Astrocyte (in vitro differentiated cells and primary cell): ENCODE measurements around the gene PDE1A. TPM values are rescaled to one million over a fixed set of nuclear protein-coding genes. Genes with fewer than 3 reads are reported as not detected.
A peak's percentile ranks its signal among the peaks of the same experiment; 100 is the strongest.

Source experiments
- DNase-seq: peaks from one replicate; pipeline ENCODE4 v3.0.0-alpha.2; 2010; ENCODE audit warnings: low read depth
- FAIRE-seq: peaks from 2 replicates; lab custom pipeline; 2011; peaks lifted over from hg19 to GRCh38; lab: Jason Lieb, UNC
- H2AFZ ChIP-seq: 2 replicates; pipeline ENCODE4 v1.6.0; 2012; ENCODE audit warnings: low read depth, low read length, inconsistent platforms
- H3K27ac ChIP-seq: 2 replicates; pipeline ENCODE4 v1.5.1; 2011; ENCODE audit warnings: low read depth, low read length, inconsistent platforms
- H3K27me3 ChIP-seq: 2 replicates; pipeline ENCODE4 v1.6.0; 2011; ENCODE audit warnings: low read length, inconsistent platforms; ENCODE audit not compliant: insufficient read depth
- H3K36me3 ChIP-seq: 2 replicates; pipeline ENCODE4 v1.5.1; 2011; ENCODE audit warnings: low read length, inconsistent platforms; ENCODE audit not compliant: insufficient read depth
- H3K4me1 ChIP-seq: 2 replicates; pipeline ENCODE4 v1.5.1; 2011; ENCODE audit warnings: low read length, inconsistent platforms; ENCODE audit not compliant: insufficient read depth
- H3K4me2 ChIP-seq: 2 replicates; pipeline ENCODE4 v1.6.0; 2012; ENCODE audit warnings: low read length, inconsistent platforms
- H3K4me3 ChIP-seq: 2 replicates; pipeline ENCODE4 v1.5.1; 2011; ENCODE audit warnings: low read depth, mild to moderate bottlenecking, low read length, inconsistent platforms; ENCODE audit not compliant: insufficient read depth
- H3K79me2 ChIP-seq: 2 replicates; pipeline ENCODE4 v1.6.0; 2012; ENCODE audit warnings: mild to moderate bottlenecking, low read length, inconsistent platforms; ENCODE audit not compliant: insufficient read depth
- H3K9ac ChIP-seq: 2 replicates; pipeline ENCODE4 v1.6.0; 2012; ENCODE audit warnings: mild to moderate bottlenecking, low read length, inconsistent platforms
- H3K9me3 ChIP-seq: 2 replicates; pipeline ENCODE4 v1.5.1; 2012; ENCODE audit warnings: low read depth, mild to moderate bottlenecking, low read length, inconsistent platforms; ENCODE audit not compliant: insufficient read depth
- H4K20me1 ChIP-seq: 2 replicates; pipeline ENCODE4 v1.6.0; 2012; ENCODE audit warnings: low read length, inconsistent platforms; ENCODE audit not compliant: insufficient read depth
- H3K27ac Mint-ChIP-seq: one replicate; pipeline ENCODE4 v1.8.0; 2021; ENCODE audit warnings: mild to moderate bottlenecking, mixed read lengths; ENCODE audit not compliant: unreplicated experiment
- H3K27me3 Mint-ChIP-seq: one replicate; pipeline ENCODE4 v1.8.0; 2021; ENCODE audit warnings: low read depth, mixed read lengths; ENCODE audit not compliant: unreplicated experiment
- H3K36me3 Mint-ChIP-seq: one replicate; pipeline ENCODE4 v1.8.0; 2021; ENCODE audit warnings: low read depth, mixed read lengths; ENCODE audit not compliant: unreplicated experiment
- H3K4me1 Mint-ChIP-seq: one replicate; pipeline ENCODE4 v1.8.0; 2021; ENCODE audit warnings: low read depth, mixed read lengths; ENCODE audit not compliant: unreplicated experiment
- H3K4me3 Mint-ChIP-seq: one replicate; pipeline ENCODE4 v1.8.0; 2021; ENCODE audit warnings: mild to moderate bottlenecking, moderate library complexity, mixed read lengths; ENCODE audit not compliant: unreplicated experiment
- H3K9me3 Mint-ChIP-seq: one replicate; pipeline ENCODE4 v1.8.0; 2021; ENCODE audit warnings: mild to moderate bottlenecking, mixed read lengths; ENCODE audit not compliant: unreplicated experiment
- EZH2 ChIP-seq: IDR thresholded peaks from 2 replicates; pipeline ENCODE4 v1.6.1; 2012; ENCODE audit warnings: mild to moderate bottlenecking, low read length, inconsistent platforms; ENCODE audit not compliant: insufficient read depth
- total RNA-seq: library from RNA; stranded (reverse); gene quantifications from 2 replicates; pipeline ENCODE4 v1.2.1, GENCODE V29; 2021
- TF ChIP-seq, protein P1 (sequence below): IDR thresholded peaks from 2 replicates; pipeline ENCODE4 v1.5.1; 2011; ENCODE audit warnings: low read depth, mild to moderate bottlenecking, inconsistent platforms, low read length, moderate library complexity; ENCODE audit not compliant: insufficient read depth

The PDE1A gene
- total RNA-seq, 1 donor from 2014 or later = 0.32 TPM

DNA sequence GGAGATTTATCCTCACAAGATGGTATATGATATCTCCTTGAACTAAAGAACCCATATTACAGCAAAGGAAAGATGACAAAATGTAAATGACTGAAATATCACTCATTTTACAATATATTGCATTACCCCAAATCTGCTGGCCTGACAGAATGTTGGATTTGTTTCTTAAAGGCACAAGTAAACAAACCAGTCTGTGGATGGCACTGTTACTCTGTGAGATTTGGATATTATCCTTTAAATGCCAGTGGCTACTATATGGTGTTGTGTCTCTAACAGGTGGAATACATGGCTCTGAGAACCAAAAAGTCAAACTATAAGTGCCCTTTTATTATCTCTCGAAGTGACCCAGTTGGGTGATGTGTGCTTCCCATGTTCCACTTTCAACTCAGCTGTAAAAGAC is 125.7 kb downstream of the PDE1A start:
- Histone ChIP-seq H3K27ac (no peak overlapping the region), H3K4me3 (no peak overlapping the region), H2AFZ (no peak overlapping the region), H3K36me3 (no peaks in the 10 kb centered on the region), H4K20me1 (no peaks in the 10 kb centered on the region), H3K9me3 (no peaks in the 10 kb centered on the region), H3K4me2 (no peak overlapping the region), H3K4me1 (peaks cover 14% of the 10 kb centered on the region), H3K27me3 (no peaks in the 10 kb centered on the region), H3K79me2 (no peaks in the 10 kb centered on the region), H3K9ac (no peak overlapping the region)
- TF ChIP-seq, protein P1, sequence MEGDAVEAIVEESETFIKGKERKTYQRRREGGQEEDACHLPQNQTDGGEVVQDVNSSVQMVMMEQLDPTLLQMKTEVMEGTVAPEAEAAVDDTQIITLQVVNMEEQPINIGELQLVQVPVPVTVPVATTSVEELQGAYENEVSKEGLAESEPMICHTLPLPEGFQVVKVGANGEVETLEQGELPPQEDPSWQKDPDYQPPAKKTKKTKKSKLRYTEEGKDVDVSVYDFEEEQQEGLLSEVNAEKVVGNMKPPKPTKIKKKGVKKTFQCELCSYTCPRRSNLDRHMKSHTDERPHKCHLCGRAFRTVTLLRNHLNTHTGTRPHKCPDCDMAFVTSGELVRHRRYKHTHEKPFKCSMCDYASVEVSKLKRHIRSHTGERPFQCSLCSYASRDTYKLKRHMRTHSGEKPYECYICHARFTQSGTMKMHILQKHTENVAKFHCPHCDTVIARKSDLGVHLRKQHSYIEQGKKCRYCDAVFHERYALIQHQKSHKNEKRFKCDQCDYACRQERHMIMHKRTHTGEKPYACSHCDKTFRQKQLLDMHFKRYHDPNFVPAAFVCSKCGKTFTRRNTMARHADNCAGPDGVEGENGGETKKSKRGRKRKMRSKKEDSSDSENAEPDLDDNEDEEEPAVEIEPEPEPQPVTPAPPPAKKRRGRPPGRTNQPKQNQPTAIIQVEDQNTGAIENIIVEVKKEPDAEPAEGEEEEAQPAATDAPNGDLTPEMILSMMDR = no peak
- TF ChIP-seq EZH2 = no peak
- Mint-ChIP-seq H3K4me3 (no peak overlapping the region), H3K27me3 (no peaks in the 10 kb centered on the region), H3K9me3 (no peaks in the 10 kb centered on the region), H3K4me1 (no peaks in the 10 kb centered on the region), H3K27ac (no peak overlapping the region), H3K36me3 (no peaks in the 10 kb centered on the region)
- DNase-seq = no peak
- FAIRE-seq = no peak

DNA sequence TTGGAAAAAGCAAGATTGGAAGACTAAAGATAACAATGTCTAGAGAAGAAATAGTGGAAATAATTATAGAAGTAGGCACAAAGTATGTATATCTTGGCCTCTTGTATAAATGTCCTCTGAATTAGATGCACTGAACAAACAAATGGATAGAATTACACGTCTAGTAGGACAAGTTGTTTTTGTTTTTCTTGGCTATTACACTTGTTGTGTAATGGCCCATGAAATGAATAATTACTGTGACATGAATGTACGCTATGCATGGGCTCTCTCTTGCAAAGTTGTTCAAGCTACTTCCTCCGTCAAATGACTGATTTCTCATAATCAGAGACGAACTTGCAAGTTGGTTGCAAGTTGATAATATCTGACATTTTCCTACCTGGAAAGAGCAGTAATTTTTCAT is 126.2 kb downstream of the PDE1A start:
- Histone ChIP-seq H3K36me3 (no peaks in the 10 kb centered on the region), H3K4me2 (no peak overlapping the region), H4K20me1 (no peaks in the 10 kb centered on the region), H3K79me2 (no peaks in the 10 kb centered on the region), H3K27me3 (no peaks in the 10 kb centered on the region), H3K27ac (no peak overlapping the region), H3K4me1 (peaks cover 14% of the 10 kb centered on the region), H2AFZ (no peak overlapping the region), H3K9me3 (no peaks in the 10 kb centered on the region), H3K9ac (no peak overlapping the region), H3K4me3 (no peak overlapping the region)
- H3K27me3 Mint-ChIP-seq = no peaks in the 10 kb centered on the region
- H3K36me3 Mint-ChIP-seq = no peaks in the 10 kb centered on the region
- peak; percentile 61 for DNase-seq
- no peak overlapping the region for H3K27ac Mint-ChIP-seq
- FAIRE-seq = no peak
- TF ChIP-seq, protein P1 = no peak
- no peak for TF ChIP-seq EZH2
- no peak overlapping the region for H3K4me3 Mint-ChIP-seq
- no peaks in the 10 kb centered on the region for H3K9me3 Mint-ChIP-seq
- no peaks in the 10 kb centered on the region for H3K4me1 Mint-ChIP-seq

DNA sequence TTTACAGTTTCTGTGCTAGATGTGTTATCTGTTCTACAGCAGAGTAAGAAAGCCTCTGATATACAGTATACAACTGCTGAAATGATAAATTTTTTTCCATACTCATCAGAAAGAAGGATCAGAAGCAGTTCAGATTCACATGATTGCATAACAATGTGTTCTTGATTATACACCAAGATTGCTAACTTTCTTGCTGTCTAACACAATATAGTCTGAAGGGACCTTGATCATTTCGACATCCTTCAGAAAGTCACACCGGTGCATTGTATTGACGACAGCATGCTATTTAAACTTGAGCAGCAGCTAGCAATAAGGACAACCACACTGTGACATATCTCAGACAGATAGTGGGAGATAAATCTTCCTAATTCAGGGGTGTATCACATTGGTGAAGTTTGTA is 127.2 kb downstream of the PDE1A start:
- peaks cover 14% of the 10 kb centered on the region for H3K4me1 ChIP-seq
- H3K4me2 ChIP-seq = no peak overlapping the region
- H3K9me3 ChIP-seq = no peaks in the 10 kb centered on the region
- no peaks in the 10 kb centered on the region for H3K27me3 ChIP-seq
- no peaks in the 10 kb centered on the region for H4K20me1 ChIP-seq
- no peaks in the 10 kb centered on the region for H3K36me3 ChIP-seq
- Mint-ChIP-seq H3K27ac (no peak overlapping the region), H3K4me1 (no peaks in the 10 kb centered on the region), H3K27me3 (no peaks in the 10 kb centered on the region), H3K4me3 (no peak overlapping the region), H3K36me3 (no peaks in the 10 kb centered on the region), H3K9me3 (no peaks in the 10 kb centered on the region)
- no peak overlapping the region for H3K9ac ChIP-seq
- no peak overlapping the region for H3K4me3 ChIP-seq
- no peak for TF ChIP-seq EZH2
- TF ChIP-seq, protein P1 = no peak
- no peak overlapping the region for H3K27ac ChIP-seq
- H2AFZ ChIP-seq = no peak overlapping the region
- FAIRE-seq (no peak), DNase-seq (no peak)
- no peaks in the 10 kb centered on the region for H3K79me2 ChIP-seq
